ENCODE data around the gene SHISA9.
"Not testable (repeated sequence)": the region's sequence is repeated elsewhere in the genome, so short reads cannot be mapped to it uniquely, and the experiment has no call there.

The SHISA9 gene

GRCh38 chr16:12901597-12902461, at the start of gene SHISA9:
SHISA9 (plus strand) TSS chr16:12901598.
- DNase-seq, result peak; percentile 36

- DNase-seq, result no peak
These were observed 47.4 kb upstream of the SHISA9 start for GRCh38 chr16:12853972-12854371.

- not testable (repeated sequence) for DNase-seq
These were observed 44.0 kb upstream of the SHISA9 start for GRCh38 chr16:12857435-12857834.

DNA sequence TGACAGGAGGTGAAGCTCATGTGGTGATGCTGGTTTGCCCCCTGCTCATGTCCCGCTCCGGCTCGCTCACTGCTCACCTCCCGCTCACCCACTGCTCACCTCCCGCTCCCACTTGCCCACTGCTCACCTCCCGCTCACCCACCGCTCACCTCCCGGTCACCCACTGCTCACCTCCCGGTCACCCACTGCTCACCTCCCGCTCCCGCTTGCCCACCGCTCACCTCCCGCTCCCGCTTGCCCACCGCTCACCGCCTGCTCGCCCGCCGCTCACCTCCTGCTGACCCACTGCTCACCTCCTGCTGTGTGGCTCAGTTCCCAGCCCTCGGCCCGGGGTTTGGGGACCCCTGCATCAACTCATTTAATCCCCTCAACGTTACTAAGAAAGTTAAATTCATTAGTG, 39.1 kb upstream of the SHISA9 start:
- DNase-seq, result no peak

GRCh38 chr16:12862941-12863340, 38.5 kb upstream of the SHISA9 start:
- no peak for DNase-seq

DNA sequence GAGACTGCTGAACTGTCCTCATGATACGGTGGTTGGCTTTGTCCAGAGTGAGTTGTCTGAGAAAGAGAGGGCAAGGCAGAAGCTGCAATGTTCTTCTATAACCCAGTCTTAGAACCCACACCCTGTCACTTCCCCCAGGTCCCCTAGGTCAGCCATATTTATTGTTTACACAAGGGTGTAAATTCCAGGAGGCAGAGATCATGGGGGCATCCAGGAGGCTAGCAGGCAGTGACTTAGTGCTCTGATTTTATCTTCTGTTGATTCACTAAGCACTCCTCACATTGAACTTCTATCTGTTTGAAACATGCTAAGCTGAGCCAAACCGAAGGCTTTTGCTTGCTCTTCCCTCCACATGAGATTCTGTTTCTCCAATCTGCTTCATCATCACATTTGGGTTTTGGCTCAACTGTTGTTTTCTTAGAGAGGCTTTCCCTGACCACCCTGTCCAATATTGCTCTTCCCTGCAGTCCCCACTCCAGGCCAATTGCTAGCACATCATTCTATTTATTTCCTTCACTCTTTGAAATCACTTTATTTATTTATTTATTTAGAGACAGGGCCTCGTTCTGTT, 34.3 kb upstream of the SHISA9 start:
- peak; percentile 36 for DNase-seq

- peak; percentile 52 for DNase-seq
These were observed 33.2 kb upstream of the SHISA9 start for GRCh38 chr16:12868169-12868568.

- peak; percentile 55 for DNase-seq
These were observed 32.6 kb upstream of the SHISA9 start for GRCh38 chr16:12868788-12869187.

DNA sequence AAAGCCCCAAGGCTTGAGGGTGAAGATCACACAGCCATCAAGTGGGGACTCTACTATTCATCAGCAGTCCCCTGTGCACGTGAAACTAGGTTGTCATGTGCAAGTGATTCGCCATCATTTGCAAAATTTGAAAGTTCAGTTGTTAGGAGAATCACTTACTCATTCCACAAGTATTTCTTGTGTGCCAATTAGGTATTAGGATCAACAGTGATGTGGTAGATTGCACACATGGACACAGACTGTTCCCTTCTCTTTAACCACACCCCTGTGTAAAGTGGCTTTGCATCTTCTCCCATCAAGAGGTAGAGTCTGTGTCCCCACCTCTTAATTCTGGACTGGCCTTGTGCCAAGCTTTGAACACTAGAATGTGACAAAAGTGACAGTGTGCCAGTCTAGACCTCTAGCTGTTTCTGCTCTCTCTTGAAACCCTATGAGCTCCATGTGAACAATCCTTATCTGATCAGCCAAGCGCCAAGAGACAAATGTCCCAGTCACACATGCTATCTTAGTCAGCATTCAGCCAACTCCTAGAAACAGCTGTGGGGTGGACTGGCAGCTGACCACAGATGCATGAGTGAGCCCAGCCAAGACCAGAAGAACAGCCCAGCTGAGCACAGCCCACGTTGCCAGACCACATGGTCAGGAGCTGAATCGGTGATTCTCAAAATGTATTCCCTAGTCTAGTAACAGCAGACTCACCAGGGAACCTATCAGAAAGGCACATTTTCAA, 31.5 kb upstream of the SHISA9 start:
- no peak for DNase-seq

GRCh38 chr16:12871784-12872183, 29.6 kb upstream of the SHISA9 start:
- no peak for DNase-seq

- DNase-seq, result no peak
These were observed 27.2 kb upstream of the SHISA9 start for GRCh38 chr16:12874186-12874585.

- peak; percentile 81 for DNase-seq
These were observed 24.6 kb upstream of the SHISA9 start for GRCh38 chr16:12876778-12877177.

- DNase-seq, result no peak
These were observed 22.4 kb upstream of the SHISA9 start for GRCh38 chr16:12878973-12879372.

DNA sequence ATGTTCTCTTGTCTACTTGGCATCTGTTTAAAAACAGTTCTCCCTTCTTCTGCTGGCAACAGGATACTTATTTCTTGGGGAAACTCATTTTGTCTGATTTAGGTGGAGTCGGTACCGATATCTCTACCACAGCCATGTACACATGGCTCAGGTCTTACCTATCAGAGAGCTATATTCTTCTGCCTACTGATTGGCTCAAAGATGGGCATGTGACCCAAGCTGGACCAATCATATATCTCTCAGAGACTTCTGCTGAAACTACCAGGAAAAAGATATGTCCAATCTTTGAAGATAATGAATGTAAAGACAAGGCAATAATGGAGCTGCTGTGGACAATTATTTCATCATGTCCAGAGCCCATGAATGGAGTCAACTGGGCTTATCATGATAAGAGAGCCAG, 21.6 kb upstream of the SHISA9 start:
- DNase-seq, result no peak

DNA sequence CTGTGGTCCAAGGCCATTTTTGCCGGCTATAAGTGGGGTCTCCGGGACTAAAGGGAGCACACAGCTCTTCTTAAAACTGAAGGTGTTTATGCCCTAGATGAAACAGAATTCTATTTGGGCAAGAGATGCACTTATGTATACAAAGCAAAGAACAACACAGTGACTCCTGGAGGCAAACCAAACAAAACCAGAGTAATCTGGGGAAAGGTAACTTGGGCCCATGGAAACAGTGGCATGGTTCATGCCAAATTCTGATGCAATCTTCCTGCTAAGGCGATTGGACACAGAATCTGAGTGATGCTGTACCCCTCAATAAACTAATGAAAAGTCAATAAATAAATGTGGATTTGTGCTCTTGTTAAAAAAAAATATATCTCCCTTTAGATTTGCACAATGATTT, 20.2 kb upstream of the SHISA9 start:
- no peak for DNase-seq

- DNase-seq, result peak; percentile 55
These were observed 19.7 kb upstream of the SHISA9 start for GRCh38 chr16:12881740-12882139.

DNA sequence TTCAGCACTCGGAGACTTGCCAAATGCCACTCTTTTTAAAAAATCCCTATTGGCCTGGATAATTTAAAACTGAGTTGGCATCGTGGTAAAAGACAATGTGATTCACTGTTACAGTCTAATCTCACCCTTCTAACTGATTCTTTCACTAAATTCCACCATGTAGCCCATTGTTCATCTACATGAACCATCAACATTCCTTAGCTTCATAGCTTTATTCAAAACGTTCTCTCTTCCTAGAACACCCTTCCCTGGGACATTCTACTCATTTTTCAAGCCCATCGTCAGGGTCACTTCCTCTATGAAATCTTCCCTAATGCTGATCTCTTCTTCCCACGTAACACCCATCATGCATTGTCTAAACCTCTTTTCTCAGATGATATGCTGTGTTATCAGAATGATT, 15.7 kb upstream of the SHISA9 start:
- DNase-seq, result no peak

DNA sequence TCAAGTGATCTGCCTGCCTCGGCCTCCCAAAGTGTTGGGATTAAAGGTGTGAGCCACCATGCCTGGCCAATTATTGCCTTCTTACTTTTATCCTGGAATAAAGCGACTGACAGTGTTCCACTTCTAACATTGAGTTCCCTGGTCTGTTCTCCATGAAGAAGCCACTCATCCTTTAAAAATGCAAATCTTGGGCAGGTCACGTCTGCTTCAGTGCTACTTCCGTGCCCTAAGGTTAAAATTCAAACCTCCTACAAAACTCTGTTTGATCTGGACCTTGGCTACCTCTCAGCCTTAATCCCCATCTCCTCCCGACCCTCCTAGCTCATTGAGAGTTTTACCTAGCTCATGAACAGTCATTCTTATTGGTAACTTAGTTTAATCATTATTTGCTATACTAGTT, 9.6 kb upstream of the SHISA9 start:
- DNase-seq, result no peak

GRCh38 chr16:12893050-12893750, 8.2 kb upstream of the SHISA9 start:
- DNase-seq, result no peak

- peak; percentile 55 for DNase-seq
These were observed 4.8 kb upstream of the SHISA9 start for GRCh38 chr16:12896562-12896961.

- DNase-seq, result peak; percentile 38
These were observed 2.8 kb upstream of the SHISA9 start for GRCh38 chr16:12898551-12898950.

DNA sequence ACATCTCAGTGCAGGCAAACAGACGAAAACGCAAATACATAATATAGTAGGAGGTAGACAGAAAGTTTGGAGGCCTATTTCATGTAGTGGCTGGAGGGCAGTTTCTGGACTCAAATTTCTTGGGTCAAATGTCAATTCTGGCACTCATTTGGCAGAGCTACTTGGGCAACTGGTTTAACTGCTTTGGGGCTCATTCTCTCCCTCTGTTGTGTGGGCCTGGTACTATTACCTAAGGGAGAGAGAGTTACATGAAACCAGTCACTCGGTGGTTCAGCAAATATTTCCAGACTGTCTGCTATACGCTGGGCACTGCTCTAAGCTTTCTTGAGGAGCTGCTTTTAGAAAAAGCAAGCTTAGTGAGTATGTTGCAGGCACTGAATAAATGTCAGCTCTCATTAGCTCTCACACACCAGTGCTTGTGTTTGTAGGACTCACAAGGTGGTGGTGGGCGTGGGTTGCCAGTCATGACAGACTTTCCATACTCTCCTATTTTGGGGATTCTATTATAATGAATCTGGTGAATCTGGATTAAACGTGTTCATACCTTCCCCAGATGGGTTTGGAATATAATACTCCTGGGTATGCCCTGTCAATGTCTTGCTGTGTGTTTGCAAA, 1.8 kb upstream of the SHISA9 start:
- DNase-seq, result no peak

- DNase-seq, result no peak
These were observed 1.2 kb upstream of the SHISA9 start for GRCh38 chr16:12900156-12900555.

Measured in RPMI8226 (cell line).